RWPE2 (cell line): ENCODE results near the gene LAMA4.

Experiments used
- ATAC-seq: fragments of 200-7000 bp; cut with Tn5 transposase; 3 replicates; pipeline ENCODE4 v1.9.1; 2021; ENCODE audit warnings: low read depth
- DNase-seq: peaks from one replicate; pipeline ENCODE4 v3.0.0-alpha.2; 2020; ENCODE audit warnings: low spot score
- H3K27ac ChIP-seq: fragments of 450-650 bp; 2 replicates; pipeline ENCODE4 v1.5.1; 2017; ENCODE audit warnings: mild to moderate bottlenecking; ENCODE audit not compliant: poor library complexity, severe bottlenecking
- H3K27me3 ChIP-seq: fragments of 250-450 bp; sonication (Bioruptor Pico); 2 replicates; pipeline ENCODE4 v1.5.1; 2021; ENCODE audit warnings: mild to moderate bottlenecking, moderate library complexity; ENCODE audit not compliant: insufficient read depth, poor library complexity, severe bottlenecking
- H3K36me3 ChIP-seq: fragments of 250-450 bp; sonication (Bioruptor Pico); 2 replicates; pipeline ENCODE4 v1.5.1; 2020; ENCODE audit warnings: low read depth, mild to moderate bottlenecking, moderate library complexity
- H3K4me1 ChIP-seq: fragments of 250-450 bp; sonication (Bioruptor Pico); 2 replicates; pipeline ENCODE4 v1.5.1; 2021; ENCODE audit warnings: mild to moderate bottlenecking, moderate library complexity; ENCODE audit not compliant: insufficient read depth, poor library complexity, severe bottlenecking
- H3K4me3 ChIP-seq: fragments of 250-450 bp; sonication (Bioruptor Pico); 2 replicates; pipeline ENCODE4 v1.5.1; 2021; ENCODE audit warnings: mild to moderate bottlenecking, moderate library complexity; ENCODE audit not compliant: severe bottlenecking
- H3K9me3 ChIP-seq: fragments of 250-450 bp; sonication (Bioruptor Pico); 2 replicates; pipeline ENCODE4 v1.5.1; 2021; ENCODE audit warnings: mild to moderate bottlenecking, moderate library complexity; ENCODE audit not compliant: severe bottlenecking
- TF ChIP-seq, protein P1 (sequence below): fragments of 450-650 bp; IDR thresholded peaks from one replicate; pipeline ENCODE4 v1.5.1; 2017; ENCODE audit warnings: mild to moderate bottlenecking, moderate library complexity; ENCODE audit not compliant: poor library complexity, severe bottlenecking

LAMA4 gene

DNA sequence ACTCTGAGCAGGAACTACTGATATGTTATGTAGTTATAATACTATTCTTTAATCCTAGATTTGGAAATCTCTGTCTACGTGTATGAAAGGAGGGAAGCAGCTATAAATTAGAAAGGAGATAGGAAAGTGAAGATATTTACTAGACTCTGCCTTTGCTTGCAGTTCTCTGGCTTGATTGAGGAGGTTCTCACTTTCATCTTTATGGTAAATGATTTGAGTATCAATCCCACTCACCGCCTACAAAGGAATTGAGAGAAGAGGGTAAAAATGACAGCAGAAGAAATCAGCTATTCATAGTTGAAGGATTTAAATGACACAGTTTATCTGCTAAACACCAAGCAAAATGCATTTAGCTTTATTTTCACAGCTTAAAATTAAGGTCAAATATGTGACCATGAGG is 99.7 kb downstream of the LAMA4 start:
- TF ChIP-seq, protein P1, sequence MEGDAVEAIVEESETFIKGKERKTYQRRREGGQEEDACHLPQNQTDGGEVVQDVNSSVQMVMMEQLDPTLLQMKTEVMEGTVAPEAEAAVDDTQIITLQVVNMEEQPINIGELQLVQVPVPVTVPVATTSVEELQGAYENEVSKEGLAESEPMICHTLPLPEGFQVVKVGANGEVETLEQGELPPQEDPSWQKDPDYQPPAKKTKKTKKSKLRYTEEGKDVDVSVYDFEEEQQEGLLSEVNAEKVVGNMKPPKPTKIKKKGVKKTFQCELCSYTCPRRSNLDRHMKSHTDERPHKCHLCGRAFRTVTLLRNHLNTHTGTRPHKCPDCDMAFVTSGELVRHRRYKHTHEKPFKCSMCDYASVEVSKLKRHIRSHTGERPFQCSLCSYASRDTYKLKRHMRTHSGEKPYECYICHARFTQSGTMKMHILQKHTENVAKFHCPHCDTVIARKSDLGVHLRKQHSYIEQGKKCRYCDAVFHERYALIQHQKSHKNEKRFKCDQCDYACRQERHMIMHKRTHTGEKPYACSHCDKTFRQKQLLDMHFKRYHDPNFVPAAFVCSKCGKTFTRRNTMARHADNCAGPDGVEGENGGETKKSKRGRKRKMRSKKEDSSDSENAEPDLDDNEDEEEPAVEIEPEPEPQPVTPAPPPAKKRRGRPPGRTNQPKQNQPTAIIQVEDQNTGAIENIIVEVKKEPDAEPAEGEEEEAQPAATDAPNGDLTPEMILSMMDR = no peak
- Histone ChIP-seq H3K9me3 (no peaks in the 10 kb centered on the region), H3K27me3 (no peaks in the 10 kb centered on the region), H3K4me1 (peaks cover 10% of the 10 kb centered on the region), H3K27ac (no peak overlapping the region), H3K36me3 (no peaks in the 10 kb centered on the region), H3K4me3 (no peak overlapping the region)
- no peak for DNase-seq
- no peak for ATAC-seq

DNA sequence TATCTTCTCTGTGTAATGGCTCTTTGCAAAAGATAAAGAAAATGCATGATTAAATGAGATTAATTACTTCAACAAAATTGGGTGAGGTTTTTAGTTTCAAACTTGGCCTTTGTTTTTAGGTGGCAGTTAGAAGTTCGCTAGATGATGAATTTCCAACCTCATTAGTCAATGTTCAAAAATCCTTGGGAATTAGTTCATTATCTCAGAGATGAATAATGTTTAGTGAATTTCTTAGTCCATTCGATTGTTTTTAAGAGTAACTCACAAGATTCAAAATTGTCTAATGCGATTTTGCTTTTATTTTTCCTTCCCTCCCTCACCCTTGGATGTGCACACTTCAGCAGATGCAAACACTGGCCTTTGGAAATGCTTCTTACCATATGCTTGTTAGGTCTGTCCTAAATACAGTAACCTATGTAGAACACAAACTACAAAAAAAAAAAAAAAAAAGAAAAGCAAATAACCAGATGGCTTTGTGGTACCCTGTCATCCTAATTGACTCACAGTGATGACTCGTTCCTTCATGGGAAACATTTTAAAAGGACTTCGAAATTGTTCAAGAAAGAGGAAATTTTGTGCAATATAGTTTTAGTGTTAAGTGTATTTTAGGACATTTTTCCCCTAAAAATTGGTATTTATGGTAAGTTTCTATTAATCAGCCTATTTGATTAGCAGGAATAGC is 100.3 kb downstream of the LAMA4 start:
- Histone ChIP-seq H3K36me3 (no peaks in the 10 kb centered on the region), H3K4me3 (no peak overlapping the region), H3K27ac (no peak overlapping the region), H3K9me3 (no peaks in the 10 kb centered on the region), H3K4me1 (peaks cover 10% of the 10 kb centered on the region), H3K27me3 (no peaks in the 10 kb centered on the region)
- DNase-seq (no peak), ATAC-seq (peak; percentile 44; the same call in 2 of the 3 replicates)
- TF ChIP-seq, protein P1 = no peak

DNA sequence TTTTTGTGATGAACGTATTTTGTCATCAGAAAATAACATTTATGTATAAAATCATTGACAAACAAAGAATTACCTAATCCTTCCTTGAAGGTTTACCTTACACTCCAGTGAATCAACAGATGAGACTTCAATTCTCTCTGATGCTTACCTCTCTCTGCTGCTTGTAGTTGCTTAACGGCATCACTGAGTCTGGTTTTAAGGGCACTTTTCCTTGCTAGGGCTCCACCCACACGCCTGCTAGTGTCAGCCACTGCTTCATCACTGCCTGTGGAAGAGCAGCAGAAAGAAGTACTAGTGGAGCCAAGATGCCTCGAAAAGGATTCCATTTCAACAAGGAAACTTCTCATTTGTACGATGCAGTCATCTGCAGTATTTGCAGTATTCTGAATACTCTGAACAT is 104.0 kb downstream of the LAMA4 start:
- no peaks in the 10 kb centered on the region for H3K27me3 ChIP-seq
- TF ChIP-seq, protein P1 = no peak
- no peaks in the 10 kb centered on the region for H3K9me3 ChIP-seq
- ATAC-seq (no peak), DNase-seq (no peak)
- no peak overlapping the region for H3K27ac ChIP-seq
- H3K4me3 ChIP-seq = no peak overlapping the region
- H3K36me3 ChIP-seq = no peaks in the 10 kb centered on the region
- H3K4me1 ChIP-seq = peaks cover 10% of the 10 kb centered on the region

DNA sequence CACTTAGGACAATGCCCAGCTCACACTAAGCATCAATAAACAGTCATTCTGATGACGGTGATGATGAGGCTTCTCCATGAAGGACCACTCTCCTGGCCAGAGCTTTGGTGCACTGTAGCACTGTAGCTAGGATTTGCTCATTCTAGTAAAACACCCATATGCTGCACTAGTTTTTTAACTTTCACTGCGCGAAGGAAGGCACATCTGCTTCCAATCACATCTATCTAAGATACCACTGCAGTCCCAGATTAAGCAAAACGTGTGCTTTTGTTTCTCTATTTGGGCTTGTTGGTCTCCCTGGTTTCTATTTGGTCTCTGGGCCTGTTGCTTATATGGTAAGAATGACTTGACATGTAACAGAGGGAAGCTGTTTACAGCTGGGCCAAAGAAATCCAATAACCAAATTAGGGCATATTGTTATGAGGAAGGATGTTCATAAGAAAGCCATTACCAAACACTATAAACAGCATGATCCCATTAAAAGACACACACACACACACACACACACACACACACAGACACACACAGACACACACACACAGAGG is 104.6 kb downstream of the LAMA4 start:
- Histone ChIP-seq H3K36me3 (no peaks in the 10 kb centered on the region), H3K9me3 (no peaks in the 10 kb centered on the region), H3K4me3 (no peak overlapping the region), H3K27me3 (no peaks in the 10 kb centered on the region), H3K27ac (no peak overlapping the region), H3K4me1 (peaks cover 9% of the 10 kb centered on the region)
- ATAC-seq (no peak), DNase-seq (no peak)
- TF ChIP-seq, protein P1 = no peak

DNA sequence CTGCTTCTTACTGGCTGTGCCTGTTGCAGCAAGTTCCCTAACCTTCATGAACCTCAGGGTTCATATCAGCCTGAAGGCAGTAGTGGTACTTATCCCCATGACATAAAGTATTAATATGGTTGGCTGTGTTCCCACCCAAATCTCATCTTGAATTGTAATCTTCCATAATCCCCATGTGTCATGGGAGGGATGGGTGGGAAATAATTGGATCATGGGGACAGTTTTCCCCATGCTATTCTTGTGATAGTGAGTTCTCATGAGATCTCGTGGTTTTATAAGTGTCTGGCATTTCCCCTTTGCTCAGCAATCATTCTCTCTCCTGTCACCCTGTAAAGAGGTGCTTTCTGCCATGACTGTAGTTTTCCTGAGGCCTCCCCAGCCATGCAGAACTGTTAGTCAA is 105.1 kb downstream of the LAMA4 start:
- Histone ChIP-seq H3K36me3 (no peaks in the 10 kb centered on the region), H3K4me3 (no peak overlapping the region), H3K27me3 (no peaks in the 10 kb centered on the region), H3K9me3 (no peaks in the 10 kb centered on the region), H3K27ac (no peak overlapping the region), H3K4me1 (peaks cover 4% of the 10 kb centered on the region)
- ATAC-seq (no peak), DNase-seq (no peak)
- TF ChIP-seq, protein P1 = no peak
